Measurements from ENCODE around the gene OR6C65. TPM values are rescaled to one million over a fixed set of nuclear protein-coding genes. Genes with fewer than 3 reads are reported as not detected.
"Not testable (repeated sequence)": the region's sequence is repeated elsewhere in the genome, so short reads cannot be mapped to it uniquely, and the experiment has no call there.

The OR6C65 gene
- total RNA-seq (not detected), polyA plus RNA-seq (0.02 TPM)
- long read RNA-seq, donor 1: 0 reads
- long read RNA-seq, donor 2: 0 reads
- long read RNA-seq, donor 3: 0 reads
- long read RNA-seq, donor 4: 0 reads
- long read RNA-seq, donor 5: 0 reads
- long read RNA-seq, donor 6: 0 reads
- long read RNA-seq, donor 7, partial matches to known transcripts: 0 of 1 reads
- long read RNA-seq, donor 7, other reads (novel, unspliced or antisense): 0 of 1 reads
- long read RNA-seq, donor 8, partial matches to known transcripts: 0 of 2 reads
- long read RNA-seq, donor 8, other reads (novel, unspliced or antisense): 0 of 2 reads
- long read RNA-seq, donor 9: 0 reads
- long read RNA-seq, donor 10, partial matches to known transcripts: 0 of 1 reads
- long read RNA-seq, donor 10, other reads (novel, unspliced or antisense): 0 of 1 reads

GRCh38 chr12:55400229-55400628, at the start of gene OR6C65:
OR6C65 (plus strand) TSS chr12:55400529; CDS start chr12:55400529, 0 bp downstream.
- Histone ChIP-seq H3K27me3 (ENCODE audit: control insufficient read depth in 2 of 2, insufficient read depth in 1 of 2, low read length in 1 of 2) (no peaks in the 10 kb centered on the region), H3K36me3 (ENCODE audit: control insufficient read depth in 2 of 2, insufficient read depth in 2 of 2, low read length in 1 of 2) (no peaks in the 10 kb centered on the region), H3K4me1 (ENCODE audit: control insufficient read depth in 2 of 2, insufficient read depth in 2 of 2, low read length in 2 of 2) (no peaks in the 10 kb centered on the region), H3K9me3 (ENCODE audit: control insufficient read depth in 2 of 2, insufficient read depth in 1 of 2, low read length in 1 of 2) (no peaks in the 10 kb centered on the region), H3K27ac (ENCODE audit: low read depth in 1 of 2, low read length in 1 of 2) (no peak within 1 kb of the TSS), H3K4me3 (ENCODE audit: low read length in 2 of 2) (no peak within 1 kb of the TSS)
- no peak for DNase-seq (ENCODE audit: low read depth in 6 of 9, low spot score in 9 of 9)
- WGBS: 94% methylated on average over 1 of the region's 1 CpG

GRCh38 chr12:55355338-55355737, 45.0 kb upstream of the OR6C65 start:
- H3K4me1 ChIP-seq (ENCODE audit: control insufficient read depth in 2 of 2, insufficient read depth in 2 of 2, low read length in 2 of 2); H3K4me3 ChIP-seq (ENCODE audit: low read length in 2 of 2); H3K9me3 ChIP-seq (ENCODE audit: control insufficient read depth in 2 of 2, insufficient read depth in 1 of 2, low read length in 1 of 2); DNase-seq (ENCODE audit: low read depth in 6 of 9, low spot score in 9 of 9); H3K27ac ChIP-seq (ENCODE audit: low read depth in 1 of 2, low read length in 1 of 2); H3K36me3 ChIP-seq (ENCODE audit: control insufficient read depth in 2 of 2, insufficient read depth in 2 of 2, low read length in 1 of 2); H3K27me3 ChIP-seq (ENCODE audit: control insufficient read depth in 2 of 2, insufficient read depth in 1 of 2, low read length in 1 of 2): not testable (repeated sequence)
- WGBS: 74% methylated on average over 4 of the region's 4 CpGs

- no peaks in the 10 kb centered on the region for H3K4me1 ChIP-seq (ENCODE audit: control insufficient read depth in 2 of 2, insufficient read depth in 2 of 2, low read length in 2 of 2)
- no peak for DNase-seq (ENCODE audit: low read depth in 6 of 9, low spot score in 9 of 9)
- H3K36me3 ChIP-seq (ENCODE audit: control insufficient read depth in 2 of 2, insufficient read depth in 2 of 2, low read length in 1 of 2): no peaks in the 10 kb centered on the region
- H3K27ac ChIP-seq (ENCODE audit: low read depth in 1 of 2, low read length in 1 of 2): no peak within 1 kb of the TSS
- no peak within 1 kb of the TSS for H3K4me3 ChIP-seq (ENCODE audit: low read length in 2 of 2)
- no peaks in the 10 kb centered on the region for H3K9me3 ChIP-seq (ENCODE audit: control insufficient read depth in 2 of 2, insufficient read depth in 1 of 2, low read length in 1 of 2)
- WGBS: 92% methylated on average over 4 of the region's 4 CpGs
- no peaks in the 10 kb centered on the region for H3K27me3 ChIP-seq (ENCODE audit: control insufficient read depth in 2 of 2, insufficient read depth in 1 of 2, low read length in 1 of 2)
Observed at GRCh38 chr12:55362675-55363074, 37.7 kb upstream of the OR6C65 start, which contains the start of gene OR6C75. OR6C75 (plus strand) TSS chr12:55362975; CDS start chr12:55365111, 2,136 bp downstream.

GRCh38 chr12:55365086-55365485, 35.2 kb upstream of the OR6C65 start:
- WGBS: 87% methylated on average over 3 of the region's 3 CpGs
- no peaks in the 10 kb centered on the region for H3K36me3 ChIP-seq (ENCODE audit: control insufficient read depth in 2 of 2, insufficient read depth in 2 of 2, low read length in 1 of 2)
- no peak overlapping the region for H3K27ac ChIP-seq (ENCODE audit: low read depth in 1 of 2, low read length in 1 of 2)
- H3K9me3 ChIP-seq (ENCODE audit: control insufficient read depth in 2 of 2, insufficient read depth in 1 of 2, low read length in 1 of 2): no peaks in the 10 kb centered on the region
- H3K4me3 ChIP-seq (ENCODE audit: low read length in 2 of 2): no peak overlapping the region
- H3K27me3 ChIP-seq (ENCODE audit: control insufficient read depth in 2 of 2, insufficient read depth in 1 of 2, low read length in 1 of 2): no peaks in the 10 kb centered on the region
- DNase-seq (ENCODE audit: low read depth in 6 of 9, low spot score in 9 of 9): no peak
- H3K4me1 ChIP-seq (ENCODE audit: control insufficient read depth in 2 of 2, insufficient read depth in 2 of 2, low read length in 2 of 2): no peaks in the 10 kb centered on the region

GRCh38 chr12:55372521-55372920, 27.8 kb upstream of the OR6C65 start:
- no peak overlapping the region for H3K27ac ChIP-seq (ENCODE audit: low read depth in 1 of 2, low read length in 1 of 2)
- 82% methylated on average over 4 of the region's 4 CpGs for WGBS
- H3K27me3 ChIP-seq (ENCODE audit: control insufficient read depth in 2 of 2, insufficient read depth in 1 of 2, low read length in 1 of 2): no peaks in the 10 kb centered on the region
- no peak overlapping the region for H3K4me3 ChIP-seq (ENCODE audit: low read length in 2 of 2)
- no peak for DNase-seq (ENCODE audit: low read depth in 6 of 9, low spot score in 9 of 9)
- no peaks in the 10 kb centered on the region for H3K36me3 ChIP-seq (ENCODE audit: control insufficient read depth in 2 of 2, insufficient read depth in 2 of 2, low read length in 1 of 2)
- no peaks in the 10 kb centered on the region for H3K9me3 ChIP-seq (ENCODE audit: control insufficient read depth in 2 of 2, insufficient read depth in 1 of 2, low read length in 1 of 2)
- no peaks in the 10 kb centered on the region for H3K4me1 ChIP-seq (ENCODE audit: control insufficient read depth in 2 of 2, insufficient read depth in 2 of 2, low read length in 2 of 2)

- no peak for DNase-seq (ENCODE audit: low read depth in 6 of 9, low spot score in 9 of 9)
- no peaks in the 10 kb centered on the region for H3K4me1 ChIP-seq (ENCODE audit: control insufficient read depth in 2 of 2, insufficient read depth in 2 of 2, low read length in 2 of 2)
- H3K4me3 ChIP-seq (ENCODE audit: low read length in 2 of 2): no peak overlapping the region
- H3K27me3 ChIP-seq (ENCODE audit: control insufficient read depth in 2 of 2, insufficient read depth in 1 of 2, low read length in 1 of 2): no peaks in the 10 kb centered on the region
- no peaks in the 10 kb centered on the region for H3K36me3 ChIP-seq (ENCODE audit: control insufficient read depth in 2 of 2, insufficient read depth in 2 of 2, low read length in 1 of 2)
- H3K9me3 ChIP-seq (ENCODE audit: control insufficient read depth in 2 of 2, insufficient read depth in 1 of 2, low read length in 1 of 2): no peaks in the 10 kb centered on the region
- no peak overlapping the region for H3K27ac ChIP-seq (ENCODE audit: low read depth in 1 of 2, low read length in 1 of 2)
Observed at GRCh38 chr12:55385891-55386290, 14.4 kb upstream of the OR6C65 start.

GRCh38 chr12:55392032-55392795, 8.1 kb upstream of the OR6C65 start:
- no peak for DNase-seq (ENCODE audit: low read depth in 6 of 9, low spot score in 9 of 9)
- no peak overlapping the region for H3K4me3 ChIP-seq (ENCODE audit: low read length in 2 of 2)
- H3K36me3 ChIP-seq (ENCODE audit: control insufficient read depth in 2 of 2, insufficient read depth in 2 of 2, low read length in 1 of 2): no peaks in the 10 kb centered on the region
- WGBS: 93% methylated on average over 23 of the region's 23 CpGs
- H3K9me3 ChIP-seq (ENCODE audit: control insufficient read depth in 2 of 2, insufficient read depth in 1 of 2, low read length in 1 of 2): no peaks in the 10 kb centered on the region
- H3K27ac ChIP-seq (ENCODE audit: low read depth in 1 of 2, low read length in 1 of 2): no peak overlapping the region
- no peaks in the 10 kb centered on the region for H3K27me3 ChIP-seq (ENCODE audit: control insufficient read depth in 2 of 2, insufficient read depth in 1 of 2, low read length in 1 of 2)
- H3K4me1 ChIP-seq (ENCODE audit: control insufficient read depth in 2 of 2, insufficient read depth in 2 of 2, low read length in 2 of 2): no peaks in the 10 kb centered on the region

- Histone ChIP-seq H3K4me3 (ENCODE audit: low read length in 2 of 2) (no peak overlapping the region), H3K27me3 (ENCODE audit: control insufficient read depth in 2 of 2, insufficient read depth in 1 of 2, low read length in 1 of 2) (no peaks in the 10 kb centered on the region), H3K36me3 (ENCODE audit: control insufficient read depth in 2 of 2, insufficient read depth in 2 of 2, low read length in 1 of 2) (no peaks in the 10 kb centered on the region), H3K27ac (ENCODE audit: low read depth in 1 of 2, low read length in 1 of 2) (no peak overlapping the region), H3K9me3 (ENCODE audit: control insufficient read depth in 2 of 2, insufficient read depth in 1 of 2, low read length in 1 of 2) (no peaks in the 10 kb centered on the region), H3K4me1 (ENCODE audit: control insufficient read depth in 2 of 2, insufficient read depth in 2 of 2, low read length in 2 of 2) (no peaks in the 10 kb centered on the region)
- 96% methylated on average over 1 of the region's 1 CpG for WGBS
- DNase-seq (ENCODE audit: low read depth in 6 of 9, low spot score in 9 of 9): no peak
Observed at GRCh38 chr12:55396326-55396725, 4.0 kb upstream of the OR6C65 start.

GRCh38 chr12:55407866-55408265, 7.5 kb downstream of the OR6C65 start:
- no peaks in the 10 kb centered on the region for H3K27me3 ChIP-seq (ENCODE audit: control insufficient read depth in 2 of 2, insufficient read depth in 1 of 2, low read length in 1 of 2)
- 89% methylated on average over 1 of the region's 1 CpG for WGBS
- no peaks in the 10 kb centered on the region for H3K36me3 ChIP-seq (ENCODE audit: control insufficient read depth in 2 of 2, insufficient read depth in 2 of 2, low read length in 1 of 2)

More at GRCh38 chr12:55407866-55408265, 7.5 kb downstream of the OR6C65 start:
- no peak for DNase-seq (ENCODE audit: low read depth in 6 of 9, low spot score in 9 of 9)
- no peaks in the 10 kb centered on the region for H3K4me1 ChIP-seq (ENCODE audit: control insufficient read depth in 2 of 2, insufficient read depth in 2 of 2, low read length in 2 of 2)
- no peak overlapping the region for H3K4me3 ChIP-seq (ENCODE audit: low read length in 2 of 2)
- H3K27ac ChIP-seq (ENCODE audit: low read depth in 1 of 2, low read length in 1 of 2): no peak overlapping the region
- H3K9me3 ChIP-seq (ENCODE audit: control insufficient read depth in 2 of 2, insufficient read depth in 1 of 2, low read length in 1 of 2): no peaks in the 10 kb centered on the region

All from thymus (tissue), 14 donors.